ENCODE data around the gene ZNF783. TPM values are rescaled to one million over a fixed set of nuclear protein-coding genes. Genes with fewer than 3 reads are reported as not detected.

The ZNF783 gene
- total and polyA plus RNA-seq, 9 of the 15 experiments (the other 6 are each of a cell fraction or from before 2014, with no cell fraction given), result 0.66 to 11.2 (median 5.4) TPM

- in situ Hi-C loops (cut with MboI), result no loop called here
- H3K36me3 ChIP-seq (ENCODE audit: control insufficient read depth, insufficient read depth, low read length), result peaks cover 8% of the 10 kb centered on the region; the same call in 1 of the 3 replicates
- H4K20me1 ChIP-seq (replicated peaks; ENCODE audit: control insufficient read depth, insufficient read depth, low read length), result peaks cover 13% of the 10 kb centered on the region
- DNase-seq (ENCODE audit: extremely low read depth in 1 of 4, low spot score in 3 of 4) (no peak), ATAC-seq (no peak), FAIRE-seq (no peak)
- BruUV-seq (replicated peaks), result no TSS peak
- no peaks in the 10 kb centered on the region for H3K79me2 ChIP-seq (ENCODE audit: control insufficient read depth, insufficient read depth, low read length)
- no peaks in the 10 kb centered on the region for H3K9me3 ChIP-seq (replicated peaks; ENCODE audit: control insufficient read depth, insufficient read depth, low read depth, low read length)
- H3K27me3 ChIP-seq (ENCODE audit: control insufficient read depth in 2 of 2, insufficient read depth in 2 of 2, low read length in 2 of 2), result peaks cover 41 to 79% of the 10 kb centered on the region in 2 experiments
- H3K4me3 ChIP-seq, result no peak overlapping the region
- H3K4me1 ChIP-seq (replicated peaks in 1 of 2; ENCODE audit: control insufficient read depth in 2 of 2, insufficient read depth in 2 of 2, low read length in 2 of 2), result peaks cover 0 to 26% of the 10 kb centered on the region in 2 experiments; a peak in 2 of 5 replicates
- 44% methylated on average over 57 of the region's 59 CpGs for WGBS (ENCODE audit: insufficient coverage, low coverage, missing lambda C conversion rate)
- POLR2A ChIA-PET, result interaction anchor here (0.6 kb wide), 1 partner anchor 18 kb away, joined by 5 read pairs; no protein-coding TSS in a partner anchor
- intact Hi-C loops (cut with micrococcal nuclease), result no loop called here
- H3K27ac ChIP-seq (ENCODE audit: extremely low read depth, low read depth, low read length), result no peak overlapping the region
- no peak overlapping the region for H3K4me2 ChIP-seq (ENCODE audit: insufficient read depth, low read length)
- TF ChIP-seq SAFB (IDR thresholded peaks at IDR 0.05; ENCODE audit: borderline replicate concordance, low read depth, low read length), result no peak
- no peak for TF ChIP-seq HNRNPH1 (optimal IDR thresholded peaks at IDR 0.05; ENCODE audit: low read depth, low read length)
- TF ChIP-seq GTF2A2 (tag; IDR thresholded peaks at IDR 0.05), result no peak
- TF ChIP-seq, protein P1, sequence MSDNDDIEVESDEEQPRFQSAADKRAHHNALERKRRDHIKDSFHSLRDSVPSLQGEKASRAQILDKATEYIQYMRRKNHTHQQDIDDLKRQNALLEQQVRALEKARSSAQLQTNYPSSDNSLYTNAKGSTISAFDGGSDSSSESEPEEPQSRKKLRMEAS (CRISPR knock-in tag; IDR thresholded peaks at IDR 0.05), result 0 out of 2 replicates have a peak, but pooled peaks have one; percentile 15
- no peak for TF ChIP-seq ZBTB8A (IDR thresholded peaks at IDR 0.05; ENCODE audit: partially characterized antibody)
- no peak for TF ChIP-seq FOXK2 (conservative IDR thresholded peaks at IDR 0.05 in 1 of 2, IDR thresholded peaks at IDR 0.05 in 1 of 2; ENCODE audit: low read depth in 2 of 2)
- TF ChIP-seq ZNF124 (CRISPR knock-in tag; IDR thresholded peaks at IDR 0.05), result no peak
- no peak for TF ChIP-seq ZNF41 (CRISPR knock-in tag; conservative IDR thresholded peaks at IDR 0.05)
- H2AFZ ChIP-seq (ENCODE audit: low read depth, low read length), result no peak overlapping the region
- H3K9me1 ChIP-seq (ENCODE audit: control insufficient read depth, insufficient read depth, low read length), result no peaks in the 10 kb centered on the region
- CTCF ChIA-PET (ENCODE audit: low intra/inter-chr PET ratio), result no interaction called here
- H3K9ac ChIP-seq (ENCODE audit: insufficient read depth in 1 of 2, low read depth in 2 of 2, low read length in 2 of 2), result no peak overlapping the region
These were observed 19.7 kb downstream of the ZNF783 start for GRCh38 chr7:149281508-149282330.
